Stimulated activated naive CD4-positive, alpha-beta T cell treated with Interleukin-2 at 50 U/mL for 16 hours (primary cell): ENCODE results near the gene FAM107B.

Experiments
- DNase-seq: peaks from one replicate; lab custom pipeline; 2025; lab: John Stamatoyannopoulos, UW

The FAM107B gene

GRCh38 chr10:14776546-14776945, 1.8 kb upstream of the FAM107B start:
- no peak for DNase-seq

DNA sequence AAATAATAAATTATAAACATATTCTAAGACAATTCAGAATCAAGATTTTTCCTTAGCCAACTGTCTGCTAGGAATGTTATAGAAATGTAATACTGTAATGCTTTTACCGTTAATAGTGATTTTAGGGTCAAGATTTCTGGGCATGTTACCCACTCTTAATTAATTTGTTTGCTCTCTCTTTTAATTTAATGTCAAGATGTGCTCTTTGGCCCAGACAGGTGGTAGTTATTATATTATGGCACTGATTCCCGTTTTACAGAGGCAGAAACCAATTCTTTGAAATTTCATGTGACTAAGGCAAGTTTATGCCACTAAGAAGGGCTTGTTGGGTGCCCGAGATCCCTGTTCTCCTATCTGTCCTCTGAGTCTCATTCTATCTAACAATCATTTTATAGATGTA, 959 bp upstream of the FAM107B start:
- no peak for DNase-seq

- DNase-seq, result no peak
These were observed 500 bp downstream of the FAM107B start for GRCh38 chr10:14774214-14774580.

- no peak for DNase-seq
These were observed 1.0 kb downstream of the FAM107B start for GRCh38 chr10:14773551-14774213.

- DNase-seq, result no peak
These were observed 2.3 kb downstream of the FAM107B start for GRCh38 chr10:14772399-14772798.

DNA sequence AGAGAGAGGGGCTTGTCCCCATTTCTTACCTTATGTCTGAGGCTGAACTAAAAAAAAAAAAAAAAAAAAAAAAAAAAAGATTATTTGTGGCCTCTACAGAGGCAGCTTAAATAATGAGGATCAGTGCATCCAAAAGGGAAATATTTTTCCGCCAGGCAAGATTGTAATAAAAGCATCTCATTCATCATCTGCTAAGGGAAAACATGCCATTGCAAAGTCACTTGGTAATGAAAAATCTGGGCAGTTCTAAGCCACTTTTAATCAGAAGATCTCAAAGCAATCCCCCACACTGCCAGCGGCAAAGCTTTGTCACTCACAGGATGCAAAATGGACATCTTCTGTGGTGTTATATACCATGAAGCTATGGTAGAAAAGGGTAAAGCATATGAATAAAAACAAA, 3.8 kb downstream of the FAM107B start:
- no peak for DNase-seq

- no peak for DNase-seq
These were observed 13.3 kb downstream of the FAM107B start for GRCh38 chr10:14761372-14761771.

DNA sequence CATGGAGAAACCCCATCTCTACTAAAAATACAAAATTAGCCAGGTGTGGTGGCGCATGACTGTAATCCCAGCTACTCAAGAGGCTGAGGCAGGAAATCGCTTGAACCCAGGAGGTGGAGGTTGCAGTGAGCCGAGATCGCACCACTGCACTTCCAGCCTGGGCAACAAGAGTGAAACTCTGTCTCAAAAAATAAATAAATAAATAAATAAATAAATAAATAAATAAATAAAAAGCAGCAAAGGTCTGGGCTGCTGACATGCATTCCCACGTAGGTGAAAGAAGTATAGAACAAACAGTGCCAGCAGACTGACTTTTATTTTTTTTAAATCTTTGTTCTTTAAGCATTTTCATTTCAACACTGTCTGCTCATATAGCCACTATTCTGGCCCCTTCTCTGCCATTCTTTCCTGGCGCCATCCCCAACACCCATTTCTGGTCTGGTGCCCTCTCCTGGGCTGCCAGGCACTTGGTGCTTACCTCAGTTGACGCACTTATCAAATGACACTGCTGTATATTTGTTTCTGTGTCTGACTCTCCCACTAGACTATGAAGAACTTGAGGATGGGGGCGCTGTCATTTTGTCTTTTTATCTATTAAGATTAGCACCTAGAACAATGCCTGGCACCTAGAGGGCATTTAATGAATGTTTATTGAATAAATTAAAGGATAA, 15.6 kb downstream of the FAM107B start:
- DNase-seq, result no peak

- DNase-seq, result no peak
These were observed 16.2 kb downstream of the FAM107B start for GRCh38 chr10:14758451-14758850.

GRCh38 chr10:14757986-14758385, 16.7 kb downstream of the FAM107B start:
- DNase-seq, result no peak

DNA sequence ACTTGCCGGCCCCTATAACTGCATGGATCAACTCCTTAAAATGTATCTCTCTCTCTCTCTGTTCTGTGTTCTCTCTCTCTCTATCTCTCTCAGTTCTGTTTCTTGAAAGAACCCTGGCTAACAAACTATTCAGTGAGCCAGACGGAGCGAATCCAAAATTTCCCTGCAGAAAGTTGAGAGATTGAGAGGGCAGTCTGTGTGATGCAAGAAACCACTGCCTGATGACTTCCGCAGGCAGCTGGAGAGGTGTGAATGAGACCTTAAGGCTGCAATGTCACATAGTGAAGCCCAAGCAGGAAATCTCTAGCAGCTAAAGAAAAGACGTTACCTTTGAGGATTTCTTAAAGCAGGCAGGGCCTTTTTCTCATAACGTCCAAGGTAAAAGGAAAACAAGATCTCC, 17.3 kb downstream of the FAM107B start:
- DNase-seq, result no peak

DNA sequence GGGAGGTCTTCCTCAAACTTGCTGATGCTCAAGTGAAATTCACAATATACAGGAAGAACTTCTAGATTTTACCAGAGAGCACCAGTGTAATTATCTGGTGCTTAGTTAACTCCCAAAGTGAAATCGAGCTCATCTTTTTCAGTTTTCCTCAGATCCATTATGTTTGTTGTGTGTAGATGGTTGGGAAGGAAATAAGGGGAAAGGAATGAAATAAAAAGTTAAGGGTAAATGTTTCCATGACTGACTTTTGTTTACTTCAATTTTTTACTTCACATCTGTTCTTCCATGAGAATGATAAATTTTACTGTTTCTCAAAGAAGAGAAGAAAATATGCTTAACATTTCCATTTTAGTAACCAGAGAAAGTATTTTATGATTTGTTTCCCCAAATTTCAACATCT, 21.3 kb downstream of the FAM107B start:
- DNase-seq, result no peak

DNA sequence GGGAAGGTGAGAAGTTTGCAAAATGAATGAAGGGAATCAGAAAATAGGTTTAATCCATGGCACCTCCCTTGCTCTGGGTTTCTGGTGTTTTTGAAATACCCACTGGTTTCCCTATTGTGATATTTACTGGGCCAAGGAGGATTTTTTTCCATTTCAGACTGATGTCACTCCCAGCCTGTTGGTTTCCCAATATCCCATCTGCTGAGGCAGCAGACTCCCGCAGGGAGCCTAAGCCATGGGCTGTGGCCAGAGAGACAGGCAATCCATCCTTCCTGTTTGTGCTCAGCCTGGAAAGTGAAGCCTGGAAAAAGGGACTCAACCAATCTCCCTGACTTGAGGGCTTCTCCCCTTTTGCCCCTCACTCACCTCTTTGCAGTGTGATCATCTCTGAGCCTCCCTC, 22.8 kb downstream of the FAM107B start:
- no peak for DNase-seq

- DNase-seq, result no peak
These were observed 23.4 kb downstream of the FAM107B start for GRCh38 chr10:14751014-14751896.

- no peak for DNase-seq
These were observed 25.5 kb downstream of the FAM107B start for GRCh38 chr10:14749070-14749809.

- no peak for DNase-seq
These were observed 26.3 kb downstream of the FAM107B start for GRCh38 chr10:14748441-14748840.

- no peak for DNase-seq
These were observed 31.9 kb downstream of the FAM107B start for GRCh38 chr10:14742815-14743214.

GRCh38 chr10:14742382-14742781, 32.3 kb downstream of the FAM107B start:
- DNase-seq, result no peak

GRCh38 chr10:14740684-14741247, 33.9 kb downstream of the FAM107B start:
- no peak for DNase-seq

GRCh38 chr10:14737808-14738545, 36.7 kb downstream of the FAM107B start:
- no peak for DNase-seq

DNA sequence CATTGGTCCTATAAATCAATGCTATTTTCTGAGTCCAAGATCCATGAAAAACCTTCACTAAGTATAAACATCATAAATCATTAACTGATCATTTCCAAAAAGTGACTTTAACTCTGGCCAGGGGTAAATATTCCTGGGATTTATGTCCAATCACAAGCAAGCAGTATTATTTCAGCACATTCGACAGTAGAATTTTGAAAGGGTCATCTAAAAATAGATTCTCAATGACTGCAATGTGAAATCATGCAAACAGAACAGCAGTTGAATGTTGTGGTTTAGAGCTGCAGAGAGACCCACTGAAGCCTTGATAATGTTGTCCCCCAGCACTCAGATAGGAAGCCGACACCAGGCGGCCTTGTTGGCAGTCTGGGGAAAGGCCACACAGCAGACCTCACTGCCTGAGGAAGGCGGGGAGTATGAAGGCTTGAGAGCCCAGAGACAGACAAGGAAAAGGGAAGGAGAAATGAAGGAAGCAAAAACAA, 38.1 kb downstream of the FAM107B start:
- no peak for DNase-seq
